HEK293T (cell line): ENCODE data around the gene INTS7.
"Not testable (repeated sequence)": the region's sequence is repeated elsewhere in the genome, so short reads cannot be mapped to it uniquely, and the experiment has no call there.

Source experiments
- CTCF ChIA-PET: fragments of 350-600 bp; formaldehyde crosslinking; extraction: SDS; loops from one replicate; lab custom pipeline; 2021; ENCODE audit warnings: antibody characterized with exemption, inconsistent platforms; lab: Yijun Ruan, JAX
- POLR2A ChIA-PET: fragments of 350-600 bp; formaldehyde crosslinking; extraction: SDS; loops from one replicate; lab custom pipeline; 2020; ENCODE audit warnings: antibody characterized with exemption, inconsistent platforms; lab: Yijun Ruan, JAX
- DNase-seq: peaks from one replicate; pipeline ENCODE4 v3.0.0; 2012; ENCODE audit warnings: mixed read lengths; ENCODE audit errors: extremely low spot score
- ARNT ChIP-seq: fragments of 450-650 bp; IDR thresholded peaks from 2 replicates; pipeline ENCODE4 v1.6.1; 2017; ENCODE audit warnings: mild to moderate bottlenecking
- BHLHE40 ChIP-seq: fragments of 450-650 bp; IDR thresholded peaks from 2 replicates; pipeline ENCODE4 v1.6.1; 2016; ENCODE audit warnings: mild to moderate bottlenecking, moderate library complexity, borderline replicate concordance
- CTBP1 ChIP-seq: fragments of 450-650 bp; IDR thresholded peaks from 2 replicates; pipeline ENCODE4 v1.6.1; 2016; ENCODE audit warnings: borderline replicate concordance
- ELF4 ChIP-seq: fragments of 450-650 bp; IDR thresholded peaks from 2 replicates; pipeline ENCODE4 v1.6.1; 2017; ENCODE audit warnings: antibody characterized with exemption
- FOXA1 ChIP-seq: fragments of 450-650 bp; IDR thresholded peaks from 2 replicates; pipeline ENCODE4 v1.6.1; 2016; ENCODE audit warnings: mild to moderate bottlenecking
- FOXK2 ChIP-seq: fragments of 450-650 bp; IDR thresholded peaks from 2 replicates; pipeline ENCODE4 v1.6.1; 2016; ENCODE audit warnings: mild to moderate bottlenecking
- FOXM1 ChIP-seq: fragments of 450-650 bp; IDR thresholded peaks from 2 replicates; pipeline ENCODE4 v1.6.1; 2017; ENCODE audit warnings: mild to moderate bottlenecking, borderline replicate concordance
- HDGF ChIP-seq: fragments of 450-650 bp; IDR thresholded peaks from 2 replicates; pipeline ENCODE4 v1.6.1; 2017; ENCODE audit warnings: antibody characterized with exemption, borderline replicate concordance
- L3MBTL2 ChIP-seq: fragments of 450-650 bp; conservative IDR thresholded peaks from 2 replicates; pipeline ENCODE4 v1.6.1; 2016; ENCODE audit warnings: mild to moderate bottlenecking
- LEF1 ChIP-seq: fragments of 450-650 bp; IDR thresholded peaks from 2 replicates; pipeline ENCODE4 v1.6.1; 2017; ENCODE audit warnings: mild to moderate bottlenecking, borderline replicate concordance
- NFRKB ChIP-seq: fragments of 450-650 bp; IDR thresholded peaks from 2 replicates; pipeline ENCODE4 v1.6.1; 2016; ENCODE audit warnings: mild to moderate bottlenecking, moderate library complexity
- PKNOX1 ChIP-seq: fragments of 450-650 bp; IDR thresholded peaks from 2 replicates; pipeline ENCODE4 v1.6.1; 2016
- SP1 ChIP-seq: fragments of 450-650 bp; IDR thresholded peaks from 2 replicates; pipeline ENCODE4 v1.6.1; 2017
- SUZ12 ChIP-seq: fragments of 450-650 bp; IDR thresholded peaks from 2 replicates; pipeline ENCODE4 v1.6.1; 2016; ENCODE audit warnings: mild to moderate bottlenecking
- TARDBP ChIP-seq: fragments of 450-650 bp; IDR thresholded peaks from 2 replicates; pipeline ENCODE4 v1.6.1; 2016
- ZNF384 ChIP-seq: fragments of 450-650 bp; IDR thresholded peaks from 2 replicates; pipeline ENCODE4 v1.6.1; 2016

The INTS7 gene

GRCh38 chr1:211923095-211923494, 112.3 kb downstream of the INTS7 start:
- TF ChIP-seq TARDBP (no peak), ZNF384 (no peak), BHLHE40 (no peak), LEF1 (no peak), FOXK2 (no peak), L3MBTL2 (no peak), ELF4 (no peak), ARNT (no peak), FOXM1 (no peak), SUZ12 (no peak), PKNOX1 (no peak), SP1 (no peak), FOXA1 (no peak), HDGF (no peak)
- DNase-seq: no peak
- POLR2A ChIA-PET: no interaction called here
- CTCF ChIA-PET: no interaction called here

DNA sequence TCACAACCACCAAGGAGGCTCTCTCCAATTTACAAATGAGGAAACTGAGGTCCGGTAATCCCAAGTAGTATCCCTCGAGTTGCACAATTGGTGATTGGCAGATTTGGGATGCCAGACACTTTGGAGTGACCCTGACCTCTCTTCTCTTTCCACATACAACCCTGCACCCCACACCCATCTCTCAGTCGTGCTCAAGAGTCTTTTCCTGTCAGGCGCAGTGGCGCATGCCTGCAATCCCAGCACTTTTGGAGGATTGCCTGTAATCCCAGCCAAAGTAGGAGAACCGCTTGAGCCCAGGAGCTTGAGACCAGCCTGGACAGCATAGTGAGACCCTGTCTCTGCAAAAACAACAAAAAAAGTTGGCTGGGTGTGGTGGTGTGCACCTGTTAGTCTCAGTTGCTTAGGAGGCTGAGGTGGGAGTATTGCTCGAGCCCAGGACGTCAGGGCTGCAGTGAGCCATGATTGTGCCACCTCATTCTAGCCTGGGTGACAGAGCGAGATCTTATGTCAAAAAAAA, 113.7 kb downstream of the INTS7 start:
- ChIA-PET POLR2A (no interaction called here), CTCF (no interaction called here)
- no peak for DNase-seq
- TF ChIP-seq FOXA1 (no peak), PKNOX1 (no peak), L3MBTL2 (no peak), CTBP1 (no peak), SUZ12 (no peak), ARNT (no peak), LEF1 (no peak), HDGF (no peak), FOXK2 (no peak), FOXM1 (no peak), NFRKB (no peak)

GRCh38 chr1:211920602-211921226, 114.6 kb downstream of the INTS7 start:
- CTCF ChIA-PET: interaction anchor here (0.5 kb wide), 1 partner anchor 27 kb away, joined by 6 read pairs; no protein-coding TSS in a partner anchor
- DNase-seq: no peak
- TF ChIP-seq FOXK2 (no peak), FOXM1 (no peak), CTBP1 (no peak)
- POLR2A ChIA-PET: no interaction called here

DNA sequence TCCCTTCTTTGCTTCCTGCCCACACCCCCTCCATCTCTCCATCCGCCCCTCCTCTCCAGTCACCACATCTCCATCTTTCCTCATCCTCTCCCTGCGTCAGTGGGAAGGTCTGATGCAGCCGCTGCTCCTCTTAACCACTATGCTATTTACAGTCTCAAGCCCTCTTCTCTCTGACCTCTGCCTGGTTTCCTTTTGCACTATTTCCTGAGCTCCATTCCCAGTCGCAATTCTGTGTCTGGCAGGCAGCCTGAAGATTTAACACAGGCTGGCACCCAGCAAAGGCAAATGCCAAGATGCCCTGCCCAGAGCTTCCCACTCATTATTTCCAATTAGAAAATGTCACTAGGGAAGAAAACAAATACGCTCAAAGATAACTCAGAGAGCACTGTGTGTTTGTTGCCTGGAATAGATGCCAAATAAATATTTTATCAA, 115.2 kb downstream of the INTS7 start:
- CTCF ChIA-PET: interaction anchor here (0.5 to 0.6 kb wide), 2 partner anchors 26 to 425 kb away, joined by 3 to 6 read pairs; no protein-coding TSS in a partner anchor

DNA sequence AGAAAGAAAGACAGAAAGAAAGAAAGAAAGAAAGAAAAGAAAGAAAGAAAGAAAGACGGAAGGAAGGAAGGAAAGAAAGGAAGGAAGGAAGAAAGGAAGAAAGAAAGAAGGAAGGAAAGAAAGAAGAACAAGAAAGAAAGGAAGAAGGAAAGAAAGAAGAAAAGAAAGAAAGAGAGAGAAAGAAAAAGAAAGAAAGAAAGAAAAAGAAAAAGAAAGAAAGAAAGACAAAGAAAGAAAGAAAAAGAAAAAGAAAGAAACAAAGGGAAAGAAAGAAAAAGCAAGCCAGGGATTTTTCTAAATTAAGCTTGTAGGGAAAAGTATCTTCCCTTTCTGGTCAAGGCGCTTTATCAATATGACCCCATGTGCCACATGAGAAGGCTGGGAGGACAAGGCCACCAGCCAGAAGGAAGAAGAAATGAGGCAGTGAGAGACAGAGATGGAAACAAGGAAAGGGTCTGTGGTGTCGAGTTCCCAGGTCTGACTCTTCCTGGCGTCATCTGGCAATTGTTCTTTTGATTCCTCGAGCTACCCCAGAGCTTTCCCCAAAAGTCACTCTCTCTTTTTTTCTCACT, 116.4 kb downstream of the INTS7 start:
- ChIA-PET POLR2A (no interaction called here), CTCF (no interaction called here)
- DNase-seq: no peak
- TF ChIP-seq TARDBP: no peak

More for the DNA sequence above, 115.2 kb downstream of the INTS7 start:
- no peak for DNase-seq
- POLR2A ChIA-PET: no interaction called here
- TF ChIP-seq CTBP1 (no peak), ZNF384 (no peak), SUZ12 (no peak), LEF1 (no peak), FOXM1 (no peak), PKNOX1 (no peak), FOXA1 (no peak), L3MBTL2 (no peak), FOXK2 (no peak), ELF4 (no peak), NFRKB (no peak), HDGF (no peak), BHLHE40 (no peak), ARNT (no peak), SP1 (no peak), TARDBP (no peak)

DNA sequence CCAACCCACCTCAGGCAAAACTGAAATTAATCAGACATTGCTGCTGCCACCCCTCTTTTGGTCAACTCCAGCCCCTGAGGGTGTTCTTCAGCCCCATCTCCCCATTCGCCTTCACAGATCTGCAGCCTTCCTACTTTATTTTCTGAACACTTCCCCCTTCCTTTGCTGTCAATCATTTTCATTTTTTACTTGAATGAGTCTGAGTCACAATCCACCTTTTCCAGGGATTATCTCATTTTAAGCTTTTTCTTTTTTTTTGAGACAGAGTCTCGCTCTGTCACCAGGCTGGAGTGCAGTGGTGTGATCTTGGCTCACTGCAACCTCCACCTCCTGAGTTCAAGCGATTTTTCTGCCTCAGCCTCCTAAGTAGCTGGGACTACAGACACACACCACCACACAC, 118.9 kb downstream of the INTS7 start:
- DNase-seq, CTCF ChIA-PET, POLR2A ChIA-PET: not testable (repeated sequence)
- peak; percentile 29; the same call in 1 of the 2 replicates for TF ChIP-seq PKNOX1
